ENCODE results near the gene SIK3.

SIK3 gene

DNA sequence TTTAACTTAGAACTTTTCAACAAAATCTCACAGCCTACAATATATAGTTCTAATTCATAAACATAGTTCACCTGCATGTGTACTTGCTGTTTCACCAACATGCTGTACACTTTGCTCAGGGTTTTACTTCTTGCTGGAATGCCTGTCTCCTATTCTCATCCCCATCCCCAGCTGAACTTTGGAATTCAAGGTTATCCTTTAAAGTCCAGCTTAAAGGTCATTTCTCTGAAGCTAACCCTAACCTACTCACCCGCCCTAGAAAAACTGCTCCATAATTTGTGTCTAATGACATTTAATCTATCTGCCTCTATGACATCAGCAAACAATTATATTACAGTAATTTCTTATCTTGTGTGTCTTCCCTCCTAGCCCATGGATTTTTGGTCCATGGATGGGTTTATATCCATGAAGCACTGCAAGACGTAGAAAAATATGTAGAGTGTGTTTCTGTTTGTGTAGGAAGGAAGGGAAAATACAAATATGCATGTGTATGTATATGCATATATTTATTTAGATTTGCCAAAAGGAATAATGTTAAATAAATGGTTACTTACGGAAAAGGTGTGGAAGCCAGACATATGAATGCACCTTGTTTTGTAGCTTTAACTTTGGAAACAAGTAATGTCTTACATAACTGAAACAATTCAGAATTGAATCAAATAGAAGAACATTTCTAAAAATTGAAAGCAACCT lies 161.3 kb downstream of the SIK3 start:
- TF ChIP-seq, protein P1, sequence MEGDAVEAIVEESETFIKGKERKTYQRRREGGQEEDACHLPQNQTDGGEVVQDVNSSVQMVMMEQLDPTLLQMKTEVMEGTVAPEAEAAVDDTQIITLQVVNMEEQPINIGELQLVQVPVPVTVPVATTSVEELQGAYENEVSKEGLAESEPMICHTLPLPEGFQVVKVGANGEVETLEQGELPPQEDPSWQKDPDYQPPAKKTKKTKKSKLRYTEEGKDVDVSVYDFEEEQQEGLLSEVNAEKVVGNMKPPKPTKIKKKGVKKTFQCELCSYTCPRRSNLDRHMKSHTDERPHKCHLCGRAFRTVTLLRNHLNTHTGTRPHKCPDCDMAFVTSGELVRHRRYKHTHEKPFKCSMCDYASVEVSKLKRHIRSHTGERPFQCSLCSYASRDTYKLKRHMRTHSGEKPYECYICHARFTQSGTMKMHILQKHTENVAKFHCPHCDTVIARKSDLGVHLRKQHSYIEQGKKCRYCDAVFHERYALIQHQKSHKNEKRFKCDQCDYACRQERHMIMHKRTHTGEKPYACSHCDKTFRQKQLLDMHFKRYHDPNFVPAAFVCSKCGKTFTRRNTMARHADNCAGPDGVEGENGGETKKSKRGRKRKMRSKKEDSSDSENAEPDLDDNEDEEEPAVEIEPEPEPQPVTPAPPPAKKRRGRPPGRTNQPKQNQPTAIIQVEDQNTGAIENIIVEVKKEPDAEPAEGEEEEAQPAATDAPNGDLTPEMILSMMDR (IDR thresholded peaks at IDR 0.05; ENCODE audit: low read depth, low read length), result no peak
- no peak overlapping the region for H3K4me3 ChIP-seq (ENCODE audit: low read depth, low read length)
- no peak for DNase-seq (ENCODE audit: low read depth, low spot score)
- in situ Hi-C loops (cut with HindIII; ENCODE audit: low sequenced_read_pairs), result no loop called here

DNA sequence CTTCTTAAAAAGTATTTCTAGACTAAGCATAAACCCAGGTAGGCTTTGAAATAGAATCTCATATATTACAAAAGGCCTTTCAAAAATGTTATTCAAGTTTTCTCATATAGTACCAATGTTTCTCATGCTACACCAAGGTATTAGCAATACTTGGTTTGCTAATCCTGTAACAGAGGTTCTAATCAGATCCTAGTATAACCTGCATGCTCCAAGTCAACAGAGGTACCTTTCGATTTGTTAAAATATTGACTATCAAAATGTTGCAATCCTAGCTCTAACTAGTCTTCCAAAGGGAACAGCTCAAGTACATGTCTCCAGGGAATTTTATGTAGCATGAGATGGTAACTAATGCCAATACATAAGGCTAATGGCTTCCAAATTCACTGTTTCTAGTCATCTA lies 162.7 kb downstream of the SIK3 start:
- DNase-seq (ENCODE audit: low read depth, low spot score), result no peak
- H3K4me3 ChIP-seq (ENCODE audit: low read depth, low read length), result no peak overlapping the region
- in situ Hi-C loops (cut with HindIII; ENCODE audit: low sequenced_read_pairs), result no loop called here
- TF ChIP-seq, protein P1 (IDR thresholded peaks at IDR 0.05; ENCODE audit: low read depth, low read length), result no peak

DNA sequence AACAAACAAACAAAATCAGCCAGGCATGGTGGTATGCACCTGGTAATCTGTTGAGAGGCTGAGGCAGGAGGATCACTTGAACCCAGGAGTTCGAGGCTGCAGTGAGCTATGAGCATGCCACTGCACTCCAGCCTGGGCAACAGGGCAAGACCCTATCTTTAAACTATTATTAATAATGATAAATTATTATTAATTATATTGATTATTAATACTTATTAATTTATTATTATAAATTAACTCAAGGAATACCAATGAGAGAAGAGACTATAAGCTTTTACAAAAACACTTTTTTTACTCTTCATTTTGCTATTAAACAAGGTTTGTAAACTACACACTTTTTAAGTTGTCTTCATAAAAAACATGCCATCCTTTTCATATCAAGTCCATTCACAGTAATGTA lies 163.1 kb downstream of the SIK3 start:
- TF ChIP-seq, protein P1 (IDR thresholded peaks at IDR 0.05; ENCODE audit: low read depth, low read length), result no peak
- in situ Hi-C loops (cut with HindIII; ENCODE audit: low sequenced_read_pairs), result no loop called here
- DNase-seq (ENCODE audit: low read depth, low spot score), result no peak

DNA sequence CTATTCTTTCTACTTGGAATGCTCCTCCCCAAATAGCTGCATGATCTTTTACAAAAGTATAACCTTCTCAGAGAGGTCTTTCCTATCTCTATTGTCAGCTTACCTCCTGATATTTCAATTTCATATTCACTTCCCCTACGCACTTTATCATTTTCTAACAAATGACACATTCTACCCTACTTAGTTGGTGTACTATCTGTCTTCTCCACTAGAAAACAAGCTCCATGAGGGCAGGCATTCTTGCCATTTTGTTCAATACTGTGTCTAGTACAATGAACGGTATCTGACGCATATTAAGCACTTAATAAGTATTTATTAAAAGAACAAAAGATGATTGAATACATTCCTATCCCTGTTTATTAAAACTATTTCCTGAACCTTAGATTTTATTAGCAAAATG lies 164.3 kb downstream of the SIK3 start:
- in situ Hi-C loops (cut with HindIII; ENCODE audit: low sequenced_read_pairs), result no loop called here
- no peak overlapping the region for H3K4me3 ChIP-seq (ENCODE audit: low read depth, low read length)
- DNase-seq (ENCODE audit: low read depth, low spot score), result no peak
- TF ChIP-seq, protein P1 (IDR thresholded peaks at IDR 0.05; ENCODE audit: low read depth, low read length), result no peak

More for the DNA sequence above, 163.1 kb downstream of the SIK3 start:
- no peak overlapping the region for H3K4me3 ChIP-seq (ENCODE audit: low read depth, low read length)

DNA sequence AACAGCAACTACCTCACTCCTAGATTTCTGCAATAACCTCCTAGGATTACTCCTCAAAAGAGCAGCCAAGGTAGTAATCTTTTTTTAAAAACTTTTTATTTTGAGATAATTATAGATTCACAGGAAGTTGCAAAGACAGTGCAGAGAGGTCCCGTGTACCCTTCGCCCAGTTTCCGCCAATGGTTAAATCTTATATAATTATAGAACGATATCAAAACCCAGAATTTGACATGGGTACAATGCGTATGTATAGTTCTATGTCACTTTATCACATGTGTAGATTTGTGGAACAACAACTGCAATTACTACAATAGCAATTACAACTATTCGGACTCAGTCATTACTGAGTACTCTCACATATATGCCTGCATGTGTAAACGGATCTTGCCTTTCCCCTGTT lies 166.0 kb downstream of the SIK3 start:
- no peak overlapping the region for H3K4me3 ChIP-seq (ENCODE audit: low read depth, low read length)
- TF ChIP-seq, protein P1 (IDR thresholded peaks at IDR 0.05; ENCODE audit: low read depth, low read length), result no peak
- in situ Hi-C loops (cut with HindIII; ENCODE audit: low sequenced_read_pairs), result no loop called here
- no peak for DNase-seq (ENCODE audit: low read depth, low spot score)

DNA sequence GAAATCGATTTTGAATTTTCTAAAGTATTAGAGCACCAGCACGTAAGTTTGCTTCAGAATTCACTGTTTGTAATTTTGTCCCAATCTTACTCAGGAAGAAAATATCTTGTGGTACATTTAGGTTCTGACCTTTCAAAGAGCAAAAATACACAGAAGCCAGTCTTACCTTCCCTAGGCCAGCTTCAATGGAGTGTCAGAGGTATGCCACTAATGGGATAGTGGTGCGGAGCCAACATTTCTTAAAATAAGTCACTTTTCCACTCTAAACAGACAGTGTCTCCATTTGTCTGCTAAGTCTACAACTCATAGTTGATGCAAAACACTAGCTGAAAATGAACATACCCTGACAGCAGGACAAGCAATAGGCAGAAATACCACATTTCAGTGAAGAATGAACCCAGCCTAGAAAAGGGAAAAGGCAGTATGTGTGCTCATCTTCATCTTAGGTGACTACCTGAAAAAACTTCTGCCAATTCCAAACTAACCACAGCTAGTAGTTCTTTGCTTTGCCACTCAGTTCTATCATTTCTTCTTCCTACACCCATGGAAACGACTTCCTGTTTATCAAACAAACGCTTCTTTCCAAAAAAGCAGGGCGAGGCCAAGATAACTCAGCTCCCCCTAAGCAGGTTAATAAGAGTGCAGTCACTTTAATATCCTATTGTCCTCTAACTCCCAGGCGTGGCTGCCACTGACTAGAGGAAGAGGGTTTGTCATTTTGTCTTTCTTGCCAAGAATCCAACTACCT lies 166.8 kb downstream of the SIK3 start:
- in situ Hi-C loops (cut with HindIII; ENCODE audit: low sequenced_read_pairs), result no loop called here
- DNase-seq (ENCODE audit: low read depth, low spot score), result no peak
- H3K4me3 ChIP-seq (ENCODE audit: low read depth, low read length), result no peak overlapping the region
- TF ChIP-seq, protein P1 (IDR thresholded peaks at IDR 0.05; ENCODE audit: low read depth, low read length), result no peak
